Keratinocyte (primary cell): ENCODE data around the gene ZNF70. TPM values are rescaled to one million over a fixed set of nuclear protein-coding genes. Genes with fewer than 3 reads are reported as not detected.

Experiments used
- DNase-seq: peaks from one replicate; pipeline ENCODE4 v3.0.0-alpha.2; 2011; ENCODE audit warnings: low read depth, missing footprints, low spot score
- FAIRE-seq: peaks from 2 replicates; lab custom pipeline; 2011; peaks lifted over from hg19 to GRCh38; lab: Jason Lieb, UNC
- H2AFZ ChIP-seq: 2 replicates; pipeline ENCODE4 v1.6.0; 2012; ENCODE audit warnings: low read length, control low read depth, inconsistent platforms; ENCODE audit not compliant: control insufficient read depth
- H3K27ac ChIP-seq: 2 replicates; pipeline ENCODE4 v1.5.1; 2011; ENCODE audit warnings: low read length; ENCODE audit not compliant: control insufficient read depth, insufficient read depth
- H3K27me3 ChIP-seq: 3 replicates; pipeline ENCODE4 v1.6.0; 2011; ENCODE audit warnings: low read length; ENCODE audit not compliant: control insufficient read depth, insufficient read depth; ENCODE audit errors: extremely low read depth
- H3K36me3 ChIP-seq, 2 experiments: 2 replicates in 1 of 2; 3 replicates in 1 of 2; pipeline ENCODE4 v1.5.1; 2011; ENCODE audit warnings: low read length in 2 of 2, mild to moderate bottlenecking in 1 of 2; ENCODE audit not compliant: control insufficient read depth in 2 of 2, insufficient read depth in 2 of 2; ENCODE audit errors: extremely low read depth in 1 of 2
- H3K4me1 ChIP-seq: 3 replicates; pipeline ENCODE4 v1.5.1; 2011; ENCODE audit warnings: low read length; ENCODE audit not compliant: control insufficient read depth, insufficient read depth; ENCODE audit errors: extremely low read depth
- H3K4me2 ChIP-seq: 3 replicates; pipeline ENCODE4 v1.6.0; 2011; ENCODE audit warnings: low read depth, low read length; ENCODE audit not compliant: control insufficient read depth, insufficient read depth; ENCODE audit errors: extremely low read depth
- H3K4me3 ChIP-seq, 3 experiments: fragments of 200-600 bp in 1 of 3; sonication (generic) in 1 of 3; 2 replicates in 2 of 3; 3 replicates in 1 of 3; pipeline ENCODE4 v1.5.1; 2011 to 2016; ENCODE audit warnings: low read length in 3 of 3, mild to moderate bottlenecking in 3 of 3, control low read depth in 2 of 3, inconsistent platforms in 1 of 3, low read depth in 1 of 3, mixed read lengths in 1 of 3, mixed run types in 1 of 3, moderate library complexity in 1 of 3; ENCODE audit not compliant: control insufficient read depth in 2 of 3, insufficient read depth in 2 of 3; ENCODE audit errors: extremely low read depth in 1 of 3
- H3K79me2 ChIP-seq: 2 replicates; pipeline ENCODE4 v1.6.0; 2012; ENCODE audit warnings: low read length; ENCODE audit not compliant: control insufficient read depth, insufficient read depth
- H3K9ac ChIP-seq: 3 replicates; pipeline ENCODE4 v1.6.0; 2011; ENCODE audit warnings: low read length; ENCODE audit not compliant: control insufficient read depth, insufficient read depth; ENCODE audit errors: extremely low read depth
- H3K9me1 ChIP-seq: 3 replicates; pipeline ENCODE4 v1.6.0; 2011; ENCODE audit warnings: low read length; ENCODE audit not compliant: control insufficient read depth, insufficient read depth; ENCODE audit errors: extremely low read depth
- H3K9me3 ChIP-seq: 2 replicates; pipeline ENCODE4 v1.5.1; 2012; ENCODE audit warnings: low read depth, low read length; ENCODE audit not compliant: control insufficient read depth
- H4K20me1 ChIP-seq: 3 replicates; pipeline ENCODE4 v1.6.0; 2011; ENCODE audit warnings: low read length; ENCODE audit not compliant: control insufficient read depth, insufficient read depth; ENCODE audit errors: extremely low read depth
- EZH2 ChIP-seq: IDR thresholded peaks from one replicate; pipeline ENCODE4 v1.6.1; 2012; ENCODE audit warnings: inconsistent platforms, mild to moderate bottlenecking, low read length, moderate library complexity
- dilution Hi-C: fragments of 300-500 bp; cut with MboI; formaldehyde crosslinking; loops from one replicate; pipeline ENCODE4 v1.7.0; 2020; ENCODE audit warnings: low sequenced_read_pairs; ENCODE audit not compliant: extremely low pct_ligation_motif_present
- polyA plus RNA-seq, 5 experiments: library from polyadenylated mRNA; depleted of rRNA in 3 of 5; stranded (reverse) in 3 of 5; stranded (forward) in 1 of 5; unstranded in 1 of 5; fragments of >200 nt; gene quantifications; 1 replicate in 1 of 5; 2 replicates in 3 of 5; 3 replicates in 1 of 5; pipeline versions ENCODE4 v1.2.1 to v1.2.3, GENCODE V29; 2011 to 2012; ENCODE audit warnings: missing spikeins in 2 of 5, low read depth in 1 of 5, low replicate concordance in 1 of 5
- TF ChIP-seq, protein P1 (sequence below), 3 experiments: IDR thresholded peaks in 1 of 3; conservative IDR thresholded peaks in 1 of 3; optimal IDR thresholded peaks in 1 of 3; 2 replicates in 2 of 3; 3 replicates in 1 of 3; pipeline versions ENCODE3 to v1.5.1; 2011; ENCODE audit warnings: low read length in 3 of 3, mild to moderate bottlenecking in 3 of 3, moderate library complexity in 2 of 3, control low read depth in 1 of 3, inconsistent platforms in 1 of 3; ENCODE audit not compliant: insufficient read depth in 2 of 3; ENCODE audit errors: extremely low read depth in 1 of 3

ZNF70 gene
- polyA plus RNA-seq, 1 donor (not counting 4 experiments of a cell fraction or from before 2014, with no cell fraction given), result 0.55 TPM

DNA sequence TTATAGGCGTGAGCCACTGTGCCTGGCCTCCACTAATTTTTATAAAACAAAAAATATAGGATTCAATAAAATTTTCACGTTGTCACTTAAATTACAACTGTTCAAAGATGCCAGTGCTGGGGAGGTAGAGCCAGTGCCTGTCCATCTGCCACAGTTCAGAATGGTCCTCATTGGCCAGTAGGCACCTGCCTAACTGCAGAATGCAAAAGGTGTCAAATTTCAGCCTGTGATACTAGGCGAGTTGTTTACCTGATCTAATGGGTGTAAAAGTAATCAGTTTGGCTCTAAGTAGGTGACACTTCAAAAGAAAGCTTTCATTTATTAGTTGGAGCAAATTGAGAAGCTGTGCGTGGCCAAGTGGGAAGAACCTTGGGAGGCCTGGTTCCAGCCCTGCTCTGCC, 38.2 kb upstream of the ZNF70 start:
- H3K79me2 ChIP-seq, result peaks cover 51% of the 10 kb centered on the region
- H2AFZ ChIP-seq, result no peak overlapping the region
- no peak overlapping the region for H3K4me3 ChIP-seq
- no peak overlapping the region for H3K4me2 ChIP-seq
- H3K9me3 ChIP-seq, result no peaks in the 10 kb centered on the region
- dilution Hi-C loops, result no loop called here
- H3K27ac ChIP-seq, result no peak overlapping the region
- no peak for FAIRE-seq
- no peaks in the 10 kb centered on the region for H3K27me3 ChIP-seq
- TF ChIP-seq, protein P1, sequence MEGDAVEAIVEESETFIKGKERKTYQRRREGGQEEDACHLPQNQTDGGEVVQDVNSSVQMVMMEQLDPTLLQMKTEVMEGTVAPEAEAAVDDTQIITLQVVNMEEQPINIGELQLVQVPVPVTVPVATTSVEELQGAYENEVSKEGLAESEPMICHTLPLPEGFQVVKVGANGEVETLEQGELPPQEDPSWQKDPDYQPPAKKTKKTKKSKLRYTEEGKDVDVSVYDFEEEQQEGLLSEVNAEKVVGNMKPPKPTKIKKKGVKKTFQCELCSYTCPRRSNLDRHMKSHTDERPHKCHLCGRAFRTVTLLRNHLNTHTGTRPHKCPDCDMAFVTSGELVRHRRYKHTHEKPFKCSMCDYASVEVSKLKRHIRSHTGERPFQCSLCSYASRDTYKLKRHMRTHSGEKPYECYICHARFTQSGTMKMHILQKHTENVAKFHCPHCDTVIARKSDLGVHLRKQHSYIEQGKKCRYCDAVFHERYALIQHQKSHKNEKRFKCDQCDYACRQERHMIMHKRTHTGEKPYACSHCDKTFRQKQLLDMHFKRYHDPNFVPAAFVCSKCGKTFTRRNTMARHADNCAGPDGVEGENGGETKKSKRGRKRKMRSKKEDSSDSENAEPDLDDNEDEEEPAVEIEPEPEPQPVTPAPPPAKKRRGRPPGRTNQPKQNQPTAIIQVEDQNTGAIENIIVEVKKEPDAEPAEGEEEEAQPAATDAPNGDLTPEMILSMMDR (optimal IDR thresholded peaks at IDR 0.05 in 1 of 3, IDR thresholded peaks at IDR 0.05 in 1 of 3, conservative IDR thresholded peaks at IDR 0.05 in 1 of 3; ENCODE audit: extremely low read depth in 1 of 3, insufficient read depth in 2 of 3, low read length in 3 of 3), result no peak
- TF ChIP-seq EZH2, result no peak
- H3K9me1 ChIP-seq, result no peaks in the 10 kb centered on the region
- no peak for DNase-seq
- H3K4me1 ChIP-seq, result peaks cover 12% of the 10 kb centered on the region
- H3K9ac ChIP-seq, result no peak overlapping the region
- peaks cover 12 to 13% of the 10 kb centered on the region in 2 experiments for H3K36me3 ChIP-seq
- peaks cover 13% of the 10 kb centered on the region for H4K20me1 ChIP-seq

DNA sequence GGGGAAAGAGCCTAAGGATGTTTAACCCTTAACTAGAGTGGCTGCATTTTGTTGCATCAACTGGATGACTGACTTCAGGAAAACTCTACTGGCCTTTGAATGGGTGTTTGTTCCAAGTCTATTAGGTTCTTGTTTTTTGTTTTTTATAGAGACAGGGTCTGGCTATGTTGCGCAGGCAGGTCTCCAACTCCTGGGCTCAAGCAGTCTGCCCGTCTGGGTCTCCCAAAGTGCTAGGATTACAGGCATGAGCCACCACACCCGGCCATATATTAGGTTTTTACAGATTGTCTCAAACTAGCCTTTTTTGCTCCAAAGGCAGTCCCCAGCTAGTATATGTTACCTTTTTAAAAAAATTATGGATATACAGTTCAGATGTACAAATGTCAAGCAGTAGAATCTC, 37.0 kb upstream of the ZNF70 start:
- no peak for TF ChIP-seq EZH2
- TF ChIP-seq, protein P1 (optimal IDR thresholded peaks at IDR 0.05 in 1 of 3, IDR thresholded peaks at IDR 0.05 in 1 of 3, conservative IDR thresholded peaks at IDR 0.05 in 1 of 3; ENCODE audit: extremely low read depth in 1 of 3, insufficient read depth in 2 of 3, low read length in 3 of 3), result no peak
- Histone ChIP-seq H2AFZ (no peak overlapping the region), H3K27ac (peak overlapping the region; percentile 42), H3K36me3 (peaks cover 7 to 8% of the 10 kb centered on the region in 2 experiments), H3K4me3 (peak overlapping the region; percentile 67 to 95 (median 95)), H3K4me2 (peak overlapping the region; percentile 96), H3K9ac (peak overlapping the region; percentile 96), H4K20me1 (peaks cover 13% of the 10 kb centered on the region), H3K27me3 (no peaks in the 10 kb centered on the region), H3K9me1 (no peaks in the 10 kb centered on the region), H3K4me1 (peaks cover 12% of the 10 kb centered on the region), H3K9me3 (no peaks in the 10 kb centered on the region), H3K79me2 (peaks cover 51% of the 10 kb centered on the region)
- DNase-seq, result no peak
- FAIRE-seq, result no peak
- dilution Hi-C loops, result no loop called here
